GM20000 (cell line): ENCODE data around the gene PPIB.

ENCODE experiments used
- DNase-seq: peaks from one replicate; pipeline ENCODE4 v3.0.0; 2012; ENCODE audit warnings: low spot score
- CTCF ChIP-seq: IDR thresholded peaks from 2 replicates; pipeline ENCODE4 v1.5.1; 2012; ENCODE audit warnings: mild to moderate bottlenecking, control low read depth; ENCODE audit errors: extremely low read depth, missing control alignments

PPIB gene

GRCh38 chr15:64164436-64164835 lies 1.6 kb upstream of the PPIB start:
- no peak for DNase-seq
- TF ChIP-seq CTCF: no peak

- no peak for TF ChIP-seq CTCF
- DNase-seq: no peak
Observed at GRCh38 chr15:64163659-64164362, 989 bp upstream of the PPIB start.

- DNase-seq: no peak
- no peak for TF ChIP-seq CTCF
Observed at GRCh38 chr15:64162478-64162868, 349 bp downstream of the PPIB start.

- TF ChIP-seq CTCF: no peak
- DNase-seq: no peak
Observed at GRCh38 chr15:64161688-64162477, 939 bp downstream of the PPIB start.

- no peak for TF ChIP-seq CTCF
- DNase-seq: no peak
Observed at GRCh38 chr15:64158363-64159134, 4.3 kb downstream of the PPIB start.

- no peak for DNase-seq
- no peak for TF ChIP-seq CTCF
Observed at GRCh38 chr15:64157599-64158125, 5.2 kb downstream of the PPIB start.
